ENCODE data around the gene SCML2. TPM values are rescaled to one million over a fixed set of nuclear protein-coding genes. Genes with fewer than 3 reads are reported as not detected.
"Not testable (repeated sequence)": the region's sequence is repeated elsewhere in the genome, so short reads cannot be mapped to it uniquely, and the experiment has no call there.

The SCML2 gene
- 4.1 and 6.3 TPM in 2 replicates for total RNA-seq (2014; rRNA removed; shearing (Covaris generic))

DNA sequence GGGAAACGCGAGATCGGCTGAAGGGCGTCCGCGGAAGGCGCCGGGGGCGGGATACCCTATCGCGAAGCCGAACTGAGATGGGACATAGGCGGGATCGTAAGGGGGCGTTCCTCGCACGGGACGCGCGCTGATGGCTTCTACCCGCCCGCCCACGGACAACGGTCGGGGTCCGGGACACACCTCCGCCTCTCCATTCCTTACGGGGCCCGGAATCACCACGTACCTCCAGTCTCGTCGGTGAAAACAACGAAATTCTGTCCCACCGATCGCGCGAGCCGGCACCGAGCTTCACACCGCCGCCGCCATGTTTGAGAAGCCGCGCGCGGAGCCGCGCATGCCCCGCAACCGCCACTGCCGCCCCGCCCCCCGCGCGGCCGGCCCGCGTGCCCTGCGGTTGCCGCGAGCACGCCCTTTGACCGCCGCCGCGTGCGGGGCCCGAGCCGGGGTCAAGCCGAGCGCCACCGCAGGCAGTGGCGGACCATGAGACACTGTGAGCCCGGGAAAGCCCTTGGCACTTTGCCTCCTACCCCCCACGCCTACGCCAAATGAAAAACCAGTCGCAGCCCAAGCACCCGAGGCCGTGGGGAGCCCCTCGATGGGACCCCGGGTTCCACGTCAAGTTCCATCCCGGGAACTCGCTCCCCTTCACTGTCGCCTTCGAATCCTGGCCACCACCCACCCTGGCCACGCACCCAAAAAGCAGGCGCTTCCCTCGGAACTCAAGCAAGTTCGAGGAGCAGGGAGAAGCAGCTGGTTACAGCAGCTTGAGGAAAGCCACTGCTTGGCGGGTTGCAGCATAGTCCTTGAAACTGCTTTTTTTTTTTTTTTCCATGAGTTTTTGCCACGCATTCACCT is at the start of gene SCML2:
TSS of gene SCML2 (minus strand) at position 320 of the 855 bp plus-strand sequence. CDS start 20,617 bp downstream, outside the sequence.
- peak; percentile 31 for DNase-seq (ENCODE audit: low read depth)

DNA sequence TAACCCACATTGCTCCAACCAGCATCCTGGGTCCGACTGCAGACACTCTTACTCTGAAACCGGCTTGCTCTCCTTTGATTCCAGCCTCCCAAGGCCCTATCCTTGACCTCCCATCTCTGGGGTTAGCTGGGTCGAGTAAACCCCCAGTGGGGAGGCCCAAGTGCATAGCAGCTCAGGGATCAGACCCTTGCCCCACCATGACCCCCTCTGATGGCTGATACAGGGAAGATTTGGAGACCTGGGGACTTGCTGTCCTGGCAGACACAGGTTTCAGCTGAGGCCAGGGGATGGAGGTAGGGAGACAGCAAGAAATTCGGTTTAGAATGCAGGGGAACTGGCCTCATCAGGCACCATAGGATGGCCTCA is 47.3 kb upstream of the SCML2 start:
- DNase-seq (ENCODE audit: low read depth), result no peak

DNA sequence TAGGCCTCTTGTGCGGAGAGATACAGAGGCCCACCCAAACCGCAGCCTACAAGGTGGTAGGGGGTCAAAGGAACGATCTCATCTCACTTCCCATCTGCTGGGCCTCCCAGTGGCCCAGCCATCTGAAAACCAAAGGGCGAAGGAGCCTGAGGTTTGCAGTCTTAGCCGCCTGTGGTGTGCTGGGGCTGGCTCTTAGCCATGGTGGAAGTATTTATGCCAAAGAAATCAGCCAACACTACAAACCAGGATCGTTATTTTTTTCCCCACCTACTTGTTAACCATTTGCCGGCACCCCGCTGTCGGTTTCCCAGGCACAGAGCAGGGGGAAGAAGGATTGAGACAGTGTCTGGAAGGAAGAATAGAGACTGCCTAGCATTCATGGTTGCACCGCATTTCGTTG is 40.0 kb upstream of the SCML2 start:
- no peak for DNase-seq (ENCODE audit: low read depth)

DNA sequence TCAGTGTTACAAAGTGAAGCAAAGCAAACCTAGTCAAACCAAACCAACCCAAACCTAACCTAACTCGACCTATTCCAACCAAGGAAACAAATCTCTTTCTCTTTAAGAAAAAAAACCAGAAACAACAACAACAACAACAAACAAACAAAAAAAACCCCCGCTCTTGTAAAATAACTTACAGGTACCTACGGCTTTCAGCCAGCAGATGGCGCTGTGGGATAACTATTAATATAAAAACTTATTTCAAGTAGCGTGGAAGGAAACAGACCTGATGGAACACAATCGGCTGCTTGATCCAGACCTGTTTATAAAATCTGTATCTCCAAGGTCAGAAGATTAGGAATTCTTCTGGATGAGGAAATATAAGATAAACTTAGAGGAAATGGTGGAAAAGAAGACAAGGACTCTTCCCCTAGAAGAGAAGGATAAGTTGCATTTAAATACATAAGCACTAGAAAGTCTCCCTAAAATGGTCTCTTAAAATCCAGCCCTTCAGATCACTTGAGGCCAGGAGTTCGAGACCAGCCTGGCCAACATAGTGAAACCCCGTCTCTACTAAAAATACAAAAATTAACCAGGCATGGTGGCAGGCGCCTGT is 36.6 kb upstream of the SCML2 start:
- DNase-seq (ENCODE audit: low read depth), result peak; percentile 41

DNA sequence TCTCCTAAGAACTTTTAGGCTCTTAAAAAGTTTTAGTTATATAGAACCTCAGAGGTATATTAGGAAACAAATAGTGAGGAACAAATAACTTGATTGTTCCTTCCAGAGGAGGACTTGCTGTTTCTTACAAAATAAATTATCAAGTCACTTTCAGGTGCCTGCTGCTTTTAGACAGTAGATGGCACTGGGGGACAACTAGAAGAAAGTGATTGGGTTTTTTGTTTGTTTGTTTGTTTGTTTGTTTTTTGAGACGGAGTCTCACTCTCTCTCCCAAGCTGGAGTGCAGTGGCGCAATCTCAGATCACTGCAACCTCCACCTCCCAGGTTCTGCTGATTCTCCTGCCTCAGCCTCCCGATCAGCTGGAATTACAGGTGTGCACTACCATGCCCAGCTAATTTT is 35.5 kb upstream of the SCML2 start:
- DNase-seq (ENCODE audit: low read depth), result no peak

DNA sequence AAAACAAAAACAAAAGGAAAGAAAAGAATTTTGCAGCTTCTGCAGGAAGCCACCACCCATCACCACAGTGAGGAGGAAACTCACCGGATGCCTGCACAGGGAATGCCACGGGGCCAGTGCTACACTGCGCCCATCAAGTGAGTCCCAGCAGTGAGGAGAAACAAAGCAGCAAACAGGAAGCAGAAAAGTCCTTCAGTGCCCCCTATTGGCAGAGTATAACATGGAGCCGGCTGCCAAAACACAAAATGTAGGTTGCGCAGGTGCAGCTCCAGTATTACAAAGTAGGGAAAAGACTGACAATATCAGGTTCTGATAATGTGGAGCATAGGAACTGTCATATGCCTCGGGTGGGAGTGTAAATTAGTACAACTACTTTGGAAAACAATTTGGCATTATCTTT is 23.3 kb upstream of the SCML2 start:
- DNase-seq (ENCODE audit: low read depth), result peak; percentile 19

DNA sequence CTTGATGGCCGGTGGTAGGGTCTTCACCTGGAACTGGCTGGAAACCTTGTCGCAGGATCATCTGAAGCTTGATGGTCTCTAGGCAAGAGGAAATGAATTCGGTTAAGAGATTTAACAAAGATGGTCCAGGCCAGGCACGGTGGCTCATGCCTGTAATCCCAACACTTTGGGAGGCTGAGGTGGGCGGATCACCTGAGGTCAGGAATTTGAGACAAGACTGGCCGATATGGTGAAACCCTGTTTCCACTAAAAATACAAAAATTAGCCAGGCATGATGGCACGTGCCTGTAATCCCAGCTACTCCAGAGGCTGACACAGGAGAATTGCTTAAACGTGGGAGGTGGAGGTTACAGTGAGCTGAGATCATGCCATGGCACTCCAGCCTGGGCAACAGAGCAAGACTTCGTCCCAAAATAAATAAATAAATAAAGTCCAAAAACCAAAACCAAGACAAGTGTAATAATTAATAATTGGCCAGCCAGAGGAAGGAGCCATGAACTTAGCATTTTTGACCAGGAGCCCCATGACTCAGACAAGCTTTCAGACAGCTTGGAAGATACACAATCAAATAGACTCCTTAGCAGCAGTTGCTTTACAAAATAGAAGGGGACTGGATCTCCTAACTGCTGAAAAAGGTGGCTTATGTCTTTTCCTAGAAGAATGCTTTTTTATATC is 20.8 kb upstream of the SCML2 start:
- not testable (repeated sequence) for DNase-seq (ENCODE audit: low read depth)

DNA sequence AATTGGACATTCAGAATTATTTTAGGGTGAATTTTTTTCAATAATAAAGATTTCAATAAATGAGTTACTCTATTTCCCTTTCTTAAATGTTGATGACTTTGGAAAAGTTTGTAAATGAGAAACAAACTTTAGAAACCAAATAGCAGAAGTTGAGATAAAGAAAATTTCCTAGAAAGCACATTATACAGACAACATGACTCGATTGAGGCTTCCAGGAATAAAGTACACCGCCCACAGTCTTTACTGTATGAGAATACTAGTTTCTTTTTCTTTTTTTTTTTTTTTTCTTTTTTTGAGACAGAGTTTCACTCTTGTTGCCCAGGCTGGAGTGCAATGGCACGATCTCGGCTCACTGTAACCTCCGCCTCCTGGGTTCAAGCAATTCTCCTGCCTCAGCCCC is 14.6 kb upstream of the SCML2 start:
- not testable (repeated sequence) for DNase-seq (ENCODE audit: low read depth)

DNA sequence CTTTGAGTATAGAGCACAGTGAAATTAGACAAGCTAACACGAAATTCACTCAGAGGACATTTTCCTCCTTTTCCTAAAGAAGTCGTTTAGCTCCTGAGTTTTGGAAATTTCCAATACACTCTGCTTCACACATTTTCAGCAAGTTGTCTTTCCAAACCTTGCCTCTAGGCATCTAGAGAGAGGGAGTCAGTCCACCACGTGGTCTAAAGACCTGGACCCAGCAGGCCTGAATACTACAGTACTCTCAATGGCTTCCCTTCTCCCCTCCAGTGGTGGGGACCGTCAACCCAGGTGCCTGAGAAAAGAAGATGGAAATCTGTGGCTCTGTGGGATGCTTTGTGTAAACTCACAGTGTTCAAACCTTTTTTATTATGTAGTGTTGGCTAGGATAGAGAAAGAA is 13.9 kb upstream of the SCML2 start:
- DNase-seq (ENCODE audit: low read depth), result peak; percentile 3

DNA sequence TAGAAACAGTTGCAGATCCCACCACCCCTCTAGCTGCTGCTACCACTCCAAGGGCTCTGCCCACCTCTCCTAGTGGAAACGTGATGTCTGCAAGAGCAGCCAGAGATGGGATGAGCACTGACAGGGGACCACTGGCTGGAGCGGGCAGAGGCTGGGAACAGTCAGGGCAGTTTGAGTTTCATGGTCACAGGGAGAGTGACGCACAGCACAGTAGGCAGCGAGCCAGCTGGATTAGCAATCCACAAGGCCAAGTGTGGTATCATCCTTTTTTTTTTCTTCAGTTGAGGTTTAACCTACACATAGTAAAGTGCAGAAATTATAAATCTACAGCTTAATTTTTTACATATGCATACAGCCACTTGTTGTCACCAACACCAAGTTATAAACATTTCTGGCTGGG is 6.4 kb upstream of the SCML2 start:
- DNase-seq (ENCODE audit: low read depth), result peak; percentile 51

DNA sequence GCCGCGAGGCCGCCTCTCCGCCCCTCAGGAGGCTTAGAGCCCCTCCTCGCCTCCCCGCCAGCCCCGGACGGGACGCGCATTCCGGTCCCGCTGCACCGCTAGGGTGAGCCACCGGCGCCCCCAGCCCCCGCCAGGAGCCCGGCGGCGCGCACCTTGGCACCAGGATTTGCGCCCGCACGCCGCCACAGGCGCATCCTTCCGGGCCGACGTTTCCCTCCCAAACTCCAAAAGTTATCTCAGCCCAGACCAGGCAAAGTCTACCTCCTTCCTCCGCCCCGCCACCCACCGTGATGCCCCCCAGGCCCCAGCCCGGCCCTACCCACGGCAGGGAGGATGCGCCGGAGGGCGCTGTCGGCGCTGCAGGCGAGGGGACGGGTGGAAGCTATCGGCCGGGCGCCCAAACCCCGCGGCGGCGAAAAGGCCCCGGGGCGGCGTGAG is 538 bp downstream of the SCML2 start:
- DNase-seq (ENCODE audit: low read depth), result peak; percentile 0

DNA sequence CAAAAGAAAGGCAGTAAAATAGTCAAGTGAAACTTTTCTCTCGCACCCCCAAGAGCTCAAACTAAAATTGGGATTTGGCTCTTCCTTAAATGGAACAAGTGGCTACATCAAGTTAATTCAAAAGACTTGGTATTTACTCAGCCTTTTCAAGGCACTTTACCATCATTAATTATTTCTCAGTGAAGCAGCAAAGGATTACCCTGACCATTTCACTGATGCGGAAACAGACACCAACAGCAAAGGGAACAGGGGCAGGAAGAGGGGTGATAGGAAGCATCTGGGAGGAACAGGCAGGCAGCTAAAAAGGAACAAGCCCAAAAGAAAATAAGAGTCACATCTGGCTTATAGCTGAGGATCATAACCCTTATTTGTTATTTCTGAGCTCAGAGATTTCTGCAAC is 2.7 kb downstream of the SCML2 start:
- DNase-seq (ENCODE audit: low read depth), result no peak

DNA sequence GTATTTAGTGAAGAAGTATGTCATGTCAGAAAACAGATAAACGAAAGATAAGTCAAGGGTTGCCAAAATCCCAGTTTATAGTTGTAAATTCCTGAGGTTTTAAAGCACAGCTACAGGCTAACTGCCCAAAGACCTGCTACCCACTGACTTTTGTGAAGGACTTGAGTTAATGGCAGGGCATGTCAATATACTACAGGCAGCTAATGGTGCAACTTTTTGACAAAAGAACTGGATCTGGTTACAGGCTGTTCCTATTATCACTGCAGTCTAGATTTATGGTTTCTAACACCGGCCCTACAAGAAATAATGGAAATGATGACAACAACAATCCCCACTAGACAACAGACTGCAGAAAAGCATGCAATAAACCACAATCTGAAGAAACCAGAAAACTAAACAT is 6.4 kb downstream of the SCML2 start:
- no peak for DNase-seq (ENCODE audit: low read depth)

DNA sequence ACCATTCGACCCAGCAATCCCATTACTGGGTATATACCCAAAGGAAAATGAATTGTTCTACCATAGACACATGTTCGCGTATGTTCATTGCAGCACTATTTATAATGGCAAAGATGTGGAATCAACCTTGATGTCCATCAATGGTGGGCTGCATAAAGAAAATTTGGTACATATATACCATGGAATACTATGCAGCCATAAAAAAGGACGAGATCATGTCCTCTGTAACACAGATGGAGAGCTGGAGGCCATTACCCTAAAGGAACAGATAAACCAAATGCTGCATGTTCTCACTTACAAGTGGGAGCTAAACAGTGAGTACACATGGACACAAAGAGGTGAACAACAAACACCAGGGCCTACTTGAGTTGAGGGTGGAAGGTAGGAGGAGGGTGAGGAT is 45.1 kb downstream of the SCML2 start:
- no peak for DNase-seq (ENCODE audit: low read depth)

DNA sequence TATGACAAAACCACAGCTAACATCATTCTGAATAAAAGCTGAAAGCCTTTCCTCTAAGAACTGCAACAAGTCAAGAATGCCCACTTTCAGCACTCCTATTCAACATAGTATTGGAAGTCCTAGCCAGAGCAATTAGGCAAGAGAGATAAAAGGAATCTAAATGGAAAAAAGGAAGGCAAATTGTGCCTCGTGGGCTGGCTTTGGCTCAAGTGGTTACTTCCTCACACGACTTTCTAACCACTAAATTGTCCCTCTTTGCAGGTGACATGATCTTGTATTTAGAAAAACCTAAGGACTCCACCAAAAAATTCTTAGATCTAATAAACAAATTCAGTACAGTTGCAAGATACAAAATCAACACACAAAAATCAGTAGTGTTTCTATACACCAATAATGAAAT is 57.2 kb downstream of the SCML2 start:
- DNase-seq (ENCODE audit: low read depth), result no peak

DNA sequence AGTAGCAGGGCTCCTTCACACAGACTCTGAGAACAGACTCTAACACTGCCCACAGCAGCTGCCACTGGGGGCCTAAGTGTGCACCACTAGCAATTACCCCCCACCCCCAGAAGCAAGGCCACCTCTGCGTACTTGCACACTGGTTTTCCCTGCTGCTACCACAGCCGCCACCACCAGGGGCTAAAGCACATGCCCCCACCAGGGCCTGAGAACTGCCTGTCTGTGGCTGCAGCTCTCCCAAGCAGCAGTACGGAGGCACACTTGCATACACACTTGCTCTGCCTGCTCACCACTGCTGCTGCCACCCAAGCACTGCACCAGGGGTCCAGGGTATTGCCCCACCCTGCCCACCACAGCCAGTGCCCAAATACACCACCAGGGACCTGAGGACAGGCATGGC is 59.6 kb downstream of the SCML2 start:
- no peak for DNase-seq (ENCODE audit: low read depth)

DNA sequence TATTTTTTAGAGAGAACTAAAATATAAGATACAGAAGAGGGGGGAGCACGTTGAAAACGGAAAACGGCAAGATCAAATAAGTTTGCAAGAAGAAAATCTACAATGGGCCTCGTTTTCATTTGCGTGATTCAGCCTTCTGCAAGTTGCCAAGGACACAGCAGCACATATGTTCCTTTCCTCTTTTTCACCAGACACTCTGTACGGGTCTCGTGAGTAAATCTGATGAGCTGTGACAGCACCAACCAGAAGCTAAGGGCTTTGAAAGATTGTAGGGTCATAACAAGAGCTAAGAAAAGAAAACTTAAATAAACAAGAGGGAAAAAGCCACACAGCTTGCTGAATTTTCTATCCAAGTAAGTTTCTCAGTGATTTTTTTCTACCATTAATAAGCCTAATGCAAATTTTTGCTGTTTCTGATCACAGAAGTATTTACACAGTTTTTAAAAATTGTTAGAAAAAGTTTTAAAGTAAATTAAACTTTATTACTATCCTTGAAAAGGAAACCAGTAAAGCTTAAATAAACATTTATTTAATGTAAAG is 63.4 kb downstream of the SCML2 start:
- DNase-seq (ENCODE audit: low read depth), result no peak

DNA sequence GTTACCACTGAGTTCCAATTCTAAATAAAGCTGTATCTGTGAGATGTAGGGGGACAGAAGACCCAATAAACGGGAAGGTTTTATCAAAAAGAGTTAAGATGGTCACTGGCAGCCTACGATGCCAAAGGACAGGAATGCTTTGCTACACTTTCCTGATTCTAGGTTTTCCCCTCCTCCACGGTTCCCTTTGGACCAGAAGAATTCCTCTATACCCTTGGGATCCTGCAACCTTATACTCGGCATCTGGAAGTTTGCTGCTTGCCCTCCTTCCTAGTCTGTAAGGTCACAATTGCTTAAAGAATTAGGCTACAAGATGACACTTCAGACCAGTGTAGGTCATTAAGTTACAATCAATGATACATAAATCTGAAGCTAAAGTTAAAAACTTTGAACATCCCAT is 64.3 kb downstream of the SCML2 start:
- DNase-seq (ENCODE audit: low read depth), result no peak

DNA sequence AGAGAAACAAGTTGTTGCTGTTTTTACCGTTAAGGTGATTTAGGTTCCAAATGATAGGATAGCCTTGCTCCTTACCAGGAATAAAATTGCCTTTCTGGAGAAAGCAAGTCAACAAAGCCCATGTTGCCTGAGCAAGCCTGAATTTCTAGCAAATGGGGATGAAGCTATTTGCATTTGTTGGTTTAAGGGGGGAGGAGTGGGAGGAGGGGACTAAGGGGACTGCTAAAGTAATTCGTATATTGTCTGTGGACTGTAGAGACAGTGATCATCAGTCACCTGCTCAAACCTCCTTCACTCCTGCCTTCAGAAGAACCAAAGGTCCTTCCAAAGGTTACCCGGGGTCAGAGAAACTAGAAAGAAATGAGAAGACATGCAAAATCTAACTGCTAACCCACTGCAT is 65.8 kb downstream of the SCML2 start:
- DNase-seq (ENCODE audit: low read depth), result no peak

DNA sequence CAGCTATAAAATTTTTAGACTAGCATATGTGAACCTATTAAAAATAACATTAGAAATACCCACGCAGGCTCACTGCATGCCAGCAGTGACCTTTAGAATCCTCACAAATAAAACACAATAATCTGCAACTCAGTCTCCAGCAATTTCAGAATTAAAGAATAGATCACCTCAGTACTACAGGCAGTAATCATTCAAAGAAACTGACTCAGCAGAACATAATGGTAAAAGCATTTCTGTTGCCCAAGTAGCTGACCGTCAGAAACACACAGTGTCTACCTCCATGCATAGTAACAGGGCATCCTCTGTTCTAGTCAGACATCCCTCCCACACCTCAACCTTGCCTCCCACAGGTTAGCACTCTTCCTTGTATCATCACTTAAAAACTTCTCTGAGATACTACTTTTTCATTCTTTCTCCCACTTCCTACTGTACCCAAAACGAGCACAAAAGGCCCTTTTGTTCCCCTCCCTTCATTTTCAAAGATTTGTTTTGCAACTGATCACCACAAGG is 68.1 kb downstream of the SCML2 start:
- no peak for DNase-seq (ENCODE audit: low read depth)

DNA sequence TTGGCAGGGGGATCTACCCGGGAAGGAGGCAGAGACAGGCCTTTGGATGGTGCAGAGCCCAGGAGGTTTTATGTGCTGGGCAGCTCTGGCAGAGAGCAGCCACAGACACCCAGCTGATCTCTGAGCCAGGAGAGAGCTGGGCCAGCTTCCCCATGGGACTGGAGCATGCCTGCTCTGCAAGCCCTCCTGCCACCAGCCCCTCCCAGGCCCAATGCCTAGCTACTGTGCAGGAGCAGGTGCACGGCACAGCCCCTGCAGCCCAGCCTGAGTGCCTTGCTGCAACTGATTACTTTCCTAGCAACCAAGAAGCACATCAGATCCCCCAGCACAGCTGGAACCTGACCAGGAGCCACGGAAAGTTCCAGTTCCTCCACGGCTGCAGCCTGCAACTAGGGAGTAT is 76.0 kb downstream of the SCML2 start:
- DNase-seq (ENCODE audit: low read depth), result no peak

DNA sequence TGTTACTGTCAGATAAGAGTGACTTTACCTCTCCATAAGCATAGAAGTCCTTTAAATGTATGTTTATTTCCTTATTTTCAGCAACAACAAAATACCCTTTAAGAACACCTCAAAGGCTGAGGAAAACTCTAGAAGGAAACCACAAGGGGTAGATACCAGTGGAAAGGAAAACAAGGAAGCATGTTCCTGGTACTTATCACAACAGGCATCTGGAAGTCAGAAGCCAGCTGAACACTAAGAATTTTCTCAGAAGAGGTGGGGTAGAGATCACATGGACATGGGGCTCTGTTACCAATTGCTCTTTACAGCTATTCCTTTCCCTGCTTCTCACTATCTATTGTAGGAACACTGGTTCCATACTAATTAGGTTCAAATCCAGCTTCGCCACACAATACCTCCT is 82.3 kb downstream of the SCML2 start:
- DNase-seq (ENCODE audit: low read depth), result no peak

All from RPMI7951 (cell line).